ENCODE data around the gene MGMT. TPM values are rescaled to one million over a fixed set of nuclear protein-coding genes. Genes with fewer than 3 reads are reported as not detected.

Gene MGMT
- polyA plus RNA-seq, 1 of the 3 experiments (the other 2 are of a cell fraction) = 10.8 TPM

- Histone ChIP-seq H3K27ac (ENCODE audit: low read depth in 2 of 2, low read length in 1 of 2) (no peak overlapping the region), H3K9ac (no peak overlapping the region), H3F3A (replicated peaks; ENCODE audit: insufficient read depth) (no peaks in the 10 kb centered on the region), H3K79me2 (ENCODE audit: insufficient read depth) (no peaks in the 10 kb centered on the region), H3K4me1 (ENCODE audit: control insufficient read depth in 1 of 2, insufficient read depth in 2 of 2, low read depth in 1 of 2, low read length in 1 of 2) (no peaks in the 10 kb centered on the region), H3K36me3 (replicated peaks in 1 of 2; ENCODE audit: control insufficient read depth in 1 of 2, insufficient read depth in 2 of 2, low read length in 1 of 2) (no peaks in the 10 kb centered on the region), H3K9me3 (no peaks in the 10 kb centered on the region), H3K9me2 (no peaks in the 10 kb centered on the region), H2AFZ (ENCODE audit: low read depth) (no peak overlapping the region), H4K20me1 (ENCODE audit: insufficient read depth) (no peaks in the 10 kb centered on the region), H3K27me3 (ENCODE audit: insufficient read depth) (no peaks in the 10 kb centered on the region), H3K4me2 (no peak overlapping the region), H3K4me3 (ENCODE audit: low read depth in 2 of 2, low read length in 1 of 2) (no peak overlapping the region)
- no peak for DNase-seq
- ChIA-PET POLR2A (no interaction called here), CTCF (no interaction called here)
- 57% methylated on average over 10 of the region's 10 CpGs for WGBS (ENCODE audit: low lambda C conversion rate)
- TF ChIP-seq USF2 (IDR thresholded peaks at IDR 0.05; ENCODE audit: borderline replicate concordance, low read depth, low read length) (no peak), FOXM1 (IDR thresholded peaks at IDR 0.05; ENCODE audit: low read depth) (no peak), NFIC (IDR thresholded peaks at IDR 0.05; ENCODE audit: borderline replicate concordance) (no peak)
- TF ChIP-seq, protein P1, sequence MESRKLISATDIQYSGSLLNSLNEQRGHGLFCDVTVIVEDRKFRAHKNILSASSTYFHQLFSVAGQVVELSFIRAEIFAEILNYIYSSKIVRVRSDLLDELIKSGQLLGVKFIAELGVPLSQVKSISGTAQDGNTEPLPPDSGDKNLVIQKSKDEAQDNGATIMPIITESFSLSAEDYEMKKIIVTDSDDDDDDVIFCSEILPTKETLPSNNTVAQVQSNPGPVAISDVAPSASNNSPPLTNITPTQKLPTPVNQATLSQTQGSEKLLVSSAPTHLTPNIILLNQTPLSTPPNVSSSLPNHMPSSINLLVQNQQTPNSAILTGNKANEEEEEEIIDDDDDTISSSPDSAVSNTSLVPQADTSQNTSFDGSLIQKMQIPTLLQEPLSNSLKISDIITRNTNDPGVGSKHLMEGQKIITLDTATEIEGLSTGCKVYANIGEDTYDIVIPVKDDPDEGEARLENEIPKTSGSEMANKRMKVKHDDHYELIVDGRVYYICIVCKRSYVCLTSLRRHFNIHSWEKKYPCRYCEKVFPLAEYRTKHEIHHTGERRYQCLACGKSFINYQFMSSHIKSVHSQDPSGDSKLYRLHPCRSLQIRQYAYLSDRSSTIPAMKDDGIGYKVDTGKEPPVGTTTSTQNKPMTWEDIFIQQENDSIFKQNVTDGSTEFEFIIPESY (IDR thresholded peaks at IDR 0.05; ENCODE audit: borderline replicate concordance, low read depth) = no peak
These were observed 7.1 kb upstream of the MGMT start for GRCh38 chr10:129459762-129460539.

DNA sequence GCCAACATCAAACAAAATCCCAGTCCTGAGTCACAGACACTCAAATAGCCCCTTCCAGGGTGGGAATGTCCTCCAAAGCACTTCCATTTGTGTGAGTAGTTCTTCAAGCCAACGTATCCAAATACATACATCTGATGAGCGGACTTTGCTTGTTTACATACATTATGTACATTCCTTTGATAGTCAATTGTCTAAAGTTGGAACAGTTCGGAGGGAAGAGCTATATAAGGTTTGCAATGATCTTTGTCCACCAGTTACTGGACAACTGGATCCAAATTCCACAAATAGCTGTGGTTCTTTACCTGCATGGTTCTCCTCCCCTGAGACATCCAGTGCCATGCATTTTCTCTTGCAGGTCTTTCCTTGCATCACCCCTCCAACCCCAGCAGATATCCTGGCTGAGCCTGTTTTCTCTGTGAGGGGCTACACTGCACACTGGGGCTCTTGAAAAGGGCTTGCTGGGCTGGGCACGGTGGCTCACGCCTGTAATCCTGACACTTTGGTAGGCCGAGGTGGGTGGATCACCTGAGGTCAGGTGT lies 4.7 kb upstream of the MGMT start:
- Histone ChIP-seq H3K4me1 (ENCODE audit: control insufficient read depth in 1 of 2, insufficient read depth in 2 of 2, low read depth in 1 of 2, low read length in 1 of 2) (peaks cover 0 to 6% of the 10 kb centered on the region in 2 experiments; a peak in 1 of 4 replicates), H3K9me3 (no peaks in the 10 kb centered on the region), H3K4me2 (no peak overlapping the region), H3K36me3 (replicated peaks in 1 of 2; ENCODE audit: control insufficient read depth in 1 of 2, insufficient read depth in 2 of 2, low read length in 1 of 2) (no peaks in the 10 kb centered on the region), H3K9ac (no peak overlapping the region), H3K27me3 (ENCODE audit: insufficient read depth) (no peaks in the 10 kb centered on the region), H3K9me2 (no peaks in the 10 kb centered on the region), H4K20me1 (ENCODE audit: insufficient read depth) (no peaks in the 10 kb centered on the region), H3F3A (replicated peaks; ENCODE audit: insufficient read depth) (no peaks in the 10 kb centered on the region), H3K4me3 (ENCODE audit: low read depth in 2 of 2, low read length in 1 of 2) (no peak overlapping the region), H2AFZ (ENCODE audit: low read depth) (no peak overlapping the region), H3K79me2 (ENCODE audit: insufficient read depth) (no peaks in the 10 kb centered on the region), H3K27ac (ENCODE audit: low read depth in 2 of 2, low read length in 1 of 2) (no peak overlapping the region)
- ChIA-PET POLR2A (no interaction called here), CTCF (no interaction called here)
- TF ChIP-seq EZH2phosphoT487 (IDR thresholded peaks at IDR 0.05; ENCODE audit: borderline replicate concordance, low read depth) = no peak
- no peak for TF ChIP-seq TCF12 (IDR thresholded peaks at IDR 0.05)
- no peak for TF ChIP-seq SIN3A (IDR thresholded peaks at IDR 0.05; ENCODE audit: borderline replicate concordance, low read depth, low read length)
- whole genome bisulfite sequencing (ENCODE audit: low lambda C conversion rate) = 57% methylated on average over 6 of the region's 6 CpGs
- DNase-seq = no peak

All from SK-N-SH (cell line).